HepG2 (cell line): ENCODE measurements around the gene ENDOG. TPM values are rescaled to one million over a fixed set of nuclear protein-coding genes. Genes with fewer than 3 reads are reported as not detected.

Experiments used
- FOXK1 ChIP-seq: sonication (generic); formaldehyde crosslinking; IDR thresholded peaks from 2 replicates; pipeline ENCODE4 v1.4.0; 2020; ENCODE audit warnings: low read depth, missing genetic modification reagents, borderline replicate concordance
- HOXA7 ChIP-seq: sonication (generic); formaldehyde crosslinking; IDR thresholded peaks from 2 replicates; pipeline ENCODE4 v1.8.1; 2022; ENCODE audit warnings: mild to moderate bottlenecking, missing genetic modification reagents, moderate library complexity
- NONO ChIP-seq, 2 experiments: fragments of 450-650 bp in 1 of 2; sonication (generic) in 1 of 2; formaldehyde crosslinking in 1 of 2; IDR thresholded peaks in 1 of 2; conservative IDR thresholded peaks in 1 of 2; 2 replicates each; pipeline versions ENCODE4 v1.6.1 to v1.8.0; 2017 to 2022; ENCODE audit warnings: mild to moderate bottlenecking in 1 of 2, missing genetic modification reagents in 1 of 2, moderate library complexity in 1 of 2
- NR2F2 ChIP-seq: IDR thresholded peaks from 2 replicates; pipeline ENCODE4 v1.6.1; 2012; ENCODE audit warnings: low read depth, inconsistent platforms, borderline replicate concordance
- PAWR ChIP-seq: sonication (generic); formaldehyde crosslinking; IDR thresholded peaks from 2 replicates; pipeline ENCODE4 v1.4.0; 2020; ENCODE audit warnings: missing genetic modification reagents, mild to moderate bottlenecking, borderline replicate concordance
- PAX8 ChIP-seq: sonication (generic); formaldehyde crosslinking; IDR thresholded peaks from 2 replicates; pipeline ENCODE4 v1.8.0; 2022; ENCODE audit warnings: mild to moderate bottlenecking, missing genetic modification reagents, borderline replicate concordance
- RBM22 ChIP-seq: fragments of 200-400 bp; formaldehyde crosslinking; optimal IDR thresholded peaks from 2 replicates; pipeline ENCODE3; 2017; ENCODE audit warnings: mild to moderate bottlenecking, low read length, moderate library complexity
- SMC3 ChIP-seq: IDR thresholded peaks from 2 replicates; pipeline ENCODE4 v1.6.1; 2011; ENCODE audit warnings: low read length, improper control_type of control experiment
- TCF12 ChIP-seq, 2 experiments: fragments of 450-650 bp in 1 of 2; sonication (generic) in 1 of 2; formaldehyde crosslinking in 1 of 2; IDR thresholded peaks; 2 replicates each; pipeline versions ENCODE4 v1.6.1 to v1.8.0; 2017 to 2022; ENCODE audit warnings: antibody characterized with exemption in 1 of 2, mild to moderate bottlenecking in 1 of 2, missing genetic modification reagents in 1 of 2, moderate library complexity in 1 of 2
- TEAD3 ChIP-seq: optimal IDR thresholded peaks from 2 replicates; pipeline ENCODE3; 2016; ENCODE audit warnings: borderline replicate concordance
- ZMYM3 ChIP-seq: sonication (generic); formaldehyde crosslinking; IDR thresholded peaks from 2 replicates; pipeline ENCODE4 v1.5.1; 2020; ENCODE audit warnings: mild to moderate bottlenecking, missing genetic modification reagents
- ZNF747 ChIP-seq: sonication (generic); formaldehyde crosslinking; IDR thresholded peaks from 2 replicates; pipeline ENCODE4 v1.8.1; 2023; ENCODE audit warnings: missing genetic modification reagents, mild to moderate bottlenecking, borderline replicate concordance
- ZNF777 ChIP-seq: sonication (generic); formaldehyde crosslinking; IDR thresholded peaks from 2 replicates; pipeline ENCODE4 v1.4.0; 2020; ENCODE audit warnings: missing genetic modification reagents
- ZNF850 ChIP-seq: sonication (generic); formaldehyde crosslinking; conservative IDR thresholded peaks from 2 replicates; pipeline ENCODE4 v1.9.0; 2021; ENCODE audit warnings: mild to moderate bottlenecking, missing genetic modification reagents
- polyA plus RNA-seq, 8 experiments: library from polyadenylated mRNA; depleted of rRNA in 3 of 8; stranded (reverse) in 7 of 8; unstranded in 1 of 8; fragments of >200 nt; fragmentation: Illumina TruSeq in 4 of 8; extraction: Trizol in 4 of 8; gene quantifications; 2 replicates each; pipeline versions ENCODE4 v1.2.1 to v1.2.3, GENCODE V29; 2011 to 2016; ENCODE audit warnings: low read depth in 4 of 8, missing spikeins in 1 of 8, mixed read lengths in 1 of 8; ENCODE audit not compliant: insufficient read depth in 1 of 8
- total RNA-seq, 5 experiments: library from RNA; depleted of rRNA; stranded (reverse); fragments of >200 nt; fragmentation: Illumina TruSeq; extraction: Trizol; gene quantifications; 2 replicates each; pipeline ENCODE4 v1.2.3, GENCODE V29; 2016; ENCODE audit warnings: low read depth in 1 of 5
- TF ChIP-seq, protein P1 (sequence below): sonication (generic); formaldehyde crosslinking; IDR thresholded peaks from 2 replicates; pipeline ENCODE4 v1.8.0; 2022; ENCODE audit warnings: mild to moderate bottlenecking, missing genetic modification reagents, moderate library complexity
- TF ChIP-seq, protein P2 (sequence below): sonication (generic); formaldehyde crosslinking; IDR thresholded peaks from 2 replicates; pipeline ENCODE4 v1.4.0; 2020; ENCODE audit warnings: low read depth, mild to moderate bottlenecking, missing genetic modification reagents
- TF ChIP-seq, protein P3 (sequence below): sonication (generic); formaldehyde crosslinking; IDR thresholded peaks from 2 replicates; pipeline ENCODE4 v1.9.0; 2021; ENCODE audit warnings: missing genetic modification reagents, borderline replicate concordance
- TF ChIP-seq, protein P4 (sequence below): sonication (generic); formaldehyde crosslinking; IDR thresholded peaks from 2 replicates; pipeline ENCODE4 v1.8.1; 2023; ENCODE audit warnings: missing genetic modification reagents, mild to moderate bottlenecking, borderline replicate concordance
- TF ChIP-seq, protein P5 (sequence below): sonication (generic); formaldehyde crosslinking; IDR thresholded peaks from 2 replicates; pipeline ENCODE4 v1.8.1; 2023; ENCODE audit warnings: missing genetic modification reagents, inconsistent platforms, borderline replicate concordance

Gene ENDOG
- total and polyA plus RNA-seq, 2 of the 13 experiments (the other 11 are each of a cell fraction or from before 2014, with no cell fraction given), result 26.3 to 28.8 TPM

DNA sequence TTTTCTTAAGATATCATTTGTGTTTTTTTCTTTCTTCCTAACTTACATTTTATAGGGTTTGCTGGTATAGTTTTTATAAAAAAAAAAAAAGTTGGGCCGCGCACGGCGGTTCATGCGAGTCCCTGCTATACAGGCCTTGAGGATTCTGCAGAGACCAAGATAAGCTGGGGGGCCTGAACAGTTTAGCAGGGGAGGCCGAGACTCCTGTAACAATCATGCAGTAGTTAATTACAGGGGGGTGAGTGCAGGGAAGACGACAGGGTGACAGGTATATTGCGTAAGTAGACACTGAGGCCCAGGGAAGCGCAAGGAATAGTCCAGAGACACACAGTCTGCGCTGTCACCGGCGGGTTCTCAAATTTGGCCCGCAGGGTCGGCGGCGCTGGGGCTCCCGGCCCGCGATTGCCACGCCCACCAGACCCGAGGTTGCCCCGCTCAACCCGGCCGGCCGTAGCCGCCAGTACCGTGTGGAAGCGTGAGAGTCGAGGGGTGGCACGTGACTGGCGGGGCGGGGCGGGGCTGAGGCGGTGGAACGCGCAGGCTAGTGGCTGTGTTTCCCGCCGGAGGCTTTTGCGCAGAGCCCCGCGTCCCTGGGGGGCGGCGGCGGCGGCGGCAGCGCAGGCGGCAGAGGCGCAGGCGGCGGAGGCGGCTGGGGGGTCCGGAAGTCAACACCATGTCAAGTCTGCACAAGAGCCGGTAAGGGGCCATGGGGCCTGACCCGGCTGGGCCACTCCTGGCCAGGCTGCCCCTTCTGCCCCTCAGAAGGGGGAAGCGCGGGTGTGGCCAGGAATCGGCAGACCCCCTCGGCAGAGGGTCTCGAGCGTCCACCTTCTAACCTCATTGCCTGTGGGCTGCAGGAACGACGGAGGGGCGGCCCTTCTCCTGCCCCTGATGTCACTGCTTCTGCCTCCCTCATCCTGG is 31.4 kb upstream of the ENDOG start, which contains the start of gene TBC1D13 (continued):
- peak; percentile 98; the same call in 1 of the 2 replicates for TF ChIP-seq ZNF747 (CRISPR knock-in tag)
- TF ChIP-seq HOXA7 (CRISPR knock-in tag), result no peak
- TF ChIP-seq, protein P1, sequence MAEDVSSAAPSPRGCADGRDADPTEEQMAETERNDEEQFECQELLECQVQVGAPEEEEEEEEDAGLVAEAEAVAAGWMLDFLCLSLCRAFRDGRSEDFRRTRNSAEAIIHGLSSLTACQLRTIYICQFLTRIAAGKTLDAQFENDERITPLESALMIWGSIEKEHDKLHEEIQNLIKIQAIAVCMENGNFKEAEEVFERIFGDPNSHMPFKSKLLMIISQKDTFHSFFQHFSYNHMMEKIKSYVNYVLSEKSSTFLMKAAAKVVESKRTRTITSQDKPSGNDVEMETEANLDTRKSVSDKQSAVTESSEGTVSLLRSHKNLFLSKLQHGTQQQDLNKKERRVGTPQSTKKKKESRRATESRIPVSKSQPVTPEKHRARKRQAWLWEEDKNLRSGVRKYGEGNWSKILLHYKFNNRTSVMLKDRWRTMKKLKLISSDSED, result peak; percentile 95
- TF ChIP-seq TEAD3 (CRISPR knock-in tag), result peak; percentile 81
- peak; percentile 78 for TF ChIP-seq ZNF777
- TF ChIP-seq, protein P2, sequence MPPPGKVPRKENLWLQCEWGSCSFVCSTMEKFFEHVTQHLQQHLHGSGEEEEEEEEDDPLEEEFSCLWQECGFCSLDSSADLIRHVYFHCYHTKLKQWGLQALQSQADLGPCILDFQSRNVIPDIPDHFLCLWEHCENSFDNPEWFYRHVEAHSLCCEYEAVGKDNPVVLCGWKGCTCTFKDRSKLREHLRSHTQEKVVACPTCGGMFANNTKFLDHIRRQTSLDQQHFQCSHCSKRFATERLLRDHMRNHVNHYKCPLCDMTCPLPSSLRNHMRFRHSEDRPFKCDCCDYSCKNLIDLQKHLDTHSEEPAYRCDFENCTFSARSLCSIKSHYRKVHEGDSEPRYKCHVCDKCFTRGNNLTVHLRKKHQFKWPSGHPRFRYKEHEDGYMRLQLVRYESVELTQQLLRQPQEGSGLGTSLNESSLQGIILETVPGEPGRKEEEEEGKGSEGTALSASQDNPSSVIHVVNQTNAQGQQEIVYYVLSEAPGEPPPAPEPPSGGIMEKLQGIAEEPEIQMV (CRISPR knock-in tag), result peak; percentile 93
- no peak; the same call in 1 of the 2 replicates for TF ChIP-seq SMC3
- TF ChIP-seq PAX8 (CRISPR knock-in tag), result peak; percentile 74; the same call in 1 of the 2 replicates
- TF ChIP-seq RBM22, result no peak
- peak; percentile 81; the same call in 1 of the 2 replicates for TF ChIP-seq ZNF850
- TF ChIP-seq, protein P3, sequence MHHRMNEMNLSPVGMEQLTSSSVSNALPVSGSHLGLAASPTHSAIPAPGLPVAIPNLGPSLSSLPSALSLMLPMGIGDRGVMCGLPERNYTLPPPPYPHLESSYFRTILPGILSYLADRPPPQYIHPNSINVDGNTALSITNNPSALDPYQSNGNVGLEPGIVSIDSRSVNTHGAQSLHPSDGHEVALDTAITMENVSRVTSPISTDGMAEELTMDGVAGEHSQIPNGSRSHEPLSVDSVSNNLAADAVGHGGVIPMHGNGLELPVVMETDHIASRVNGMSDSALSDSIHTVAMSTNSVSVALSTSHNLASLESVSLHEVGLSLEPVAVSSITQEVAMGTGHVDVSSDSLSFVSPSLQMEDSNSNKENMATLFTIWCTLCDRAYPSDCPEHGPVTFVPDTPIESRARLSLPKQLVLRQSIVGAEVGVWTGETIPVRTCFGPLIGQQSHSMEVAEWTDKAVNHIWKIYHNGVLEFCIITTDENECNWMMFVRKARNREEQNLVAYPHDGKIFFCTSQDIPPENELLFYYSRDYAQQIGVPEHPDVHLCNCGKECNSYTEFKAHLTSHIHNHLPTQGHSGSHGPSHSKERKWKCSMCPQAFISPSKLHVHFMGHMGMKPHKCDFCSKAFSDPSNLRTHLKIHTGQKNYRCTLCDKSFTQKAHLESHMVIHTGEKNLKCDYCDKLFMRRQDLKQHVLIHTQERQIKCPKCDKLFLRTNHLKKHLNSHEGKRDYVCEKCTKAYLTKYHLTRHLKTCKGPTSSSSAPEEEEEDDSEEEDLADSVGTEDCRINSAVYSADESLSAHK, result peak; percentile 54; the same call in 1 of the 2 replicates
- TF ChIP-seq NONO (IDR thresholded peaks at IDR 0.05), result no peak
- TF ChIP-seq NONO (CRISPR knock-in tag; conservative IDR thresholded peaks at IDR 0.05), result peak; percentile 96
- no peak; the same call in 1 of the 2 replicates for TF ChIP-seq NR2F2
- no peak for TF ChIP-seq TCF12 (IDR thresholded peaks at IDR 0.05)
- peak; percentile 87 for TF ChIP-seq TCF12 (CRISPR knock-in tag; IDR thresholded peaks at IDR 0.05)
- TF ChIP-seq FOXK1 (CRISPR knock-in tag), result peak; percentile 88; the same call in 1 of the 2 replicates
- TF ChIP-seq, protein P4, sequence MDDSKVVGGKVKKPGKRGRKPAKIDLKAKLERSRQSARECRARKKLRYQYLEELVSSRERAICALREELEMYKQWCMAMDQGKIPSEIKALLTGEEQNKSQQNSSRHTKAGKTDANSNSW (CRISPR knock-in tag), result 0 out of 2 replicates have a peak, but pooled peaks have one; percentile 58
- TF ChIP-seq PAWR (CRISPR knock-in tag), result no peak
- TF ChIP-seq, protein P5, sequence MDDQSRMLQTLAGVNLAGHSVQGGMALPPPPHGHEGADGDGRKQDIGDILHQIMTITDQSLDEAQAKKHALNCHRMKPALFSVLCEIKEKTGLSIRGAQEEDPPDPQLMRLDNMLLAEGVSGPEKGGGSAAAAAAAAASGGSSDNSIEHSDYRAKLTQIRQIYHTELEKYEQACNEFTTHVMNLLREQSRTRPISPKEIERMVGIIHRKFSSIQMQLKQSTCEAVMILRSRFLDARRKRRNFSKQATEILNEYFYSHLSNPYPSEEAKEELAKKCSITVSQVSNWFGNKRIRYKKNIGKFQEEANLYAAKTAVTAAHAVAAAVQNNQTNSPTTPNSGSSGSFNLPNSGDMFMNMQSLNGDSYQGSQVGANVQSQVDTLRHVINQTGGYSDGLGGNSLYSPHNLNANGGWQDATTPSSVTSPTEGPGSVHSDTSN (CRISPR knock-in tag), result 0 out of 2 replicates have a peak, but pooled peaks have one; percentile 20
- peak; percentile 83; the same call in 1 of the 2 replicates for TF ChIP-seq ZMYM3 (CRISPR knock-in tag)
